GM12872 (cell line): Measurements from ENCODE around the gene LAT.

Source experiments
- CTCF ChIP-seq: IDR thresholded peaks from 3 replicates; pipeline ENCODE4 v1.5.1; 2011; ENCODE audit warnings: low read depth, mild to moderate bottlenecking, low read length, moderate library complexity; ENCODE audit not compliant: insufficient read depth

The LAT gene

GRCh38 chr16:28946681-28947080 is 38.2 kb upstream of the LAT start:
- TF ChIP-seq CTCF, result no peak

- TF ChIP-seq CTCF, result no peak
Observed at GRCh38 chr16:28950648-28951409, 34.0 kb upstream of the LAT start, which contains the start of gene NFATC2IP. NFATC2IP (plus strand) TSS chr16:28950937; CDS start chr16:28951012, 75 bp downstream.

GRCh38 chr16:28951410-28951943 is 33.4 kb upstream of the LAT start:
- no peak for TF ChIP-seq CTCF

GRCh38 chr16:28958216-28958615 is 26.6 kb upstream of the LAT start:
- no peak for TF ChIP-seq CTCF

- TF ChIP-seq CTCF, result no peak
Observed at GRCh38 chr16:28958836-28959235, 26.0 kb upstream of the LAT start.

GRCh38 chr16:28964072-28964471 is 20.8 kb upstream of the LAT start:
- TF ChIP-seq CTCF, result no peak

GRCh38 chr16:28964496-28964895 is 20.4 kb upstream of the LAT start:
- TF ChIP-seq CTCF, result no peak
